Upper lobe of left lung (tissue), 6 donors: ENCODE results near the gene TPO. TPM values are rescaled to one million over a fixed set of nuclear protein-coding genes. Genes with fewer than 3 reads are reported as not detected.

Source experiments
- ATAC-seq, 2 donors: fragments of 200-7000 bp; cut with Tn5 transposase; one replicate each; pipeline ENCODE4 v1.9.1; 2022; ENCODE audit warnings: mild to moderate bottlenecking in 2 of 2, moderate library complexity in 2 of 2; ENCODE audit not compliant: low FRiP score in 2 of 2
- DNase-seq, 2 donors: peaks; one replicate each; pipeline ENCODE4 v3.0.0-alpha.2; 2019 to 2020
- H3K27ac ChIP-seq, 4 donors: fragments of 200-600 bp; sonication (generic); one replicate each; pipeline ENCODE4 v1.5.1; 2016 to 2019
- H3K27me3 ChIP-seq, 4 donors: fragments of 200-600 bp; sonication (generic); one replicate each; pipeline ENCODE4 v1.5.1; 2017 to 2019
- H3K36me3 ChIP-seq, 4 donors: fragments of 200-600 bp; sonication (generic); one replicate each; pipeline ENCODE4 v1.5.1; 2016 to 2019
- H3K4me1 ChIP-seq, 4 donors: fragments of 200-600 bp; sonication (generic); one replicate each; pipeline ENCODE4 v1.5.1; 2018 to 2019
- H3K4me3 ChIP-seq, 4 donors: fragments of 200-600 bp; sonication (generic); one replicate each; pipeline ENCODE4 v1.5.1; 2017 to 2019; ENCODE audit warnings: mild to moderate bottlenecking in 2 of 4, moderate library complexity in 1 of 4
- H3K9me3 ChIP-seq, 4 donors: fragments of 200-600 bp; sonication (generic); one replicate each; pipeline ENCODE4 v1.5.1; 2018 to 2019
- CTCF ChIP-seq, 6 experiments: fragments of 450-650 bp in 4 of 6; fragments of 200-600 bp in 2 of 6; sonication (generic) in 2 of 6; IDR thresholded peaks; one replicate each; pipeline ENCODE4 v1.5.1; 2016 to 2019; ENCODE audit warnings: antibody characterized with exemption in 6 of 6
- EP300 ChIP-seq, 4 donors: sonication (generic); formaldehyde crosslinking; IDR thresholded peaks; one replicate each; pipeline ENCODE4 v1.5.1; 2017; ENCODE audit warnings: antibody characterized with exemption in 4 of 4, control low read depth in 2 of 4
- POLR2A ChIP-seq, 4 donors: fragments of 450-650 bp; IDR thresholded peaks; one replicate each; pipeline ENCODE4 v1.5.1; 2016 to 2017; ENCODE audit warnings: antibody characterized with exemption in 4 of 4, mild to moderate bottlenecking in 2 of 4
- POLR2AphosphoS5 ChIP-seq, 2 donors: sonication (generic); formaldehyde crosslinking; IDR thresholded peaks; one replicate each; pipeline ENCODE4 v1.5.1; 2017; ENCODE audit warnings: antibody characterized with exemption in 2 of 2
- WGBS, 2 donors: methylation state at CpG; one replicate each; pipeline ENCODE4 v1.1.5; 2017 to 2018; 5-methylcytosine and 5-hydroxymethylcytosine counted together
- total RNA-seq, 6 donors: library from RNA; depleted of rRNA in 4 of 6; stranded (reverse); fragments of >200 nt in 4 of 6; gene quantifications; one replicate each; pipeline versions ENCODE4 v1.1.0 to v1.2.1, GENCODE V29; 2016 to 2021
- donor health status: DM: no; HTN: no; CAD: no; lungs with moderate emphysema.
- donor health status: DM: no; HTN: yes; CAD: no; lungs with severe emphysema.

TPO gene
- total RNA-seq, 6 donors from 2014 or later, result 0.06 to 0.39 TPM; not detected in 4

GRCh38 chr2:1509271-1510065 lies 96.2 kb downstream of the TPO start:
- 30 to 38% methylated on average over 5 of the region's 5 CpGs for WGBS, 2 donors
- Histone ChIP-seq H3K27ac (peak overlapping the region; percentile 16 to 80 (median 75)), H3K9me3 (no peaks in the 10 kb centered on the region), H3K36me3 (no peaks in the 10 kb centered on the region), H3K4me3 (no peak overlapping the region), H3K4me1 (peaks cover 0 to 14% (median 8%) of the 10 kb centered on the region in 4 donors), H3K27me3 (no peaks in the 10 kb centered on the region)
- peak; percentile 29 to 76 for TF ChIP-seq POLR2AphosphoS5 (IDR thresholded peaks at IDR 0.05)
- no peak for TF ChIP-seq CTCF (IDR thresholded peaks at IDR 0.05)
- no peak for TF ChIP-seq POLR2A (IDR thresholded peaks at IDR 0.05)
- peak; percentile 62 to 97 (median 92) for TF ChIP-seq EP300 (IDR thresholded peaks at IDR 0.05)
- ATAC-seq (peak; percentile 39 to 59), DNase-seq (peak in 1 of 2 donors; percentile 78)

GRCh38 chr2:1510176-1510575 lies 96.9 kb downstream of the TPO start:
- H3K27me3 ChIP-seq, result no peaks in the 10 kb centered on the region
- peaks cover 0 to 14% (median 8%) of the 10 kb centered on the region in 4 donors for H3K4me1 ChIP-seq
- H3K9me3 ChIP-seq, result no peaks in the 10 kb centered on the region
- DNase-seq (peak in 1 of 2 donors; percentile 75), ATAC-seq (no peak)
- TF ChIP-seq EP300 (IDR thresholded peaks at IDR 0.05) (no peak), POLR2AphosphoS5 (IDR thresholded peaks at IDR 0.05) (no peak), CTCF (IDR thresholded peaks at IDR 0.05) (no peak), POLR2A (IDR thresholded peaks at IDR 0.05) (no peak)
- 60 to 64% methylated on average over 4 of the region's 4 CpGs for WGBS, 2 donors
- H3K36me3 ChIP-seq, result no peaks in the 10 kb centered on the region
- peak overlapping the region; percentile 22 to 80 (median 75) for H3K27ac ChIP-seq
- no peak overlapping the region for H3K4me3 ChIP-seq

GRCh38 chr2:1511455-1511854 lies 98.2 kb downstream of the TPO start:
- TF ChIP-seq CTCF (IDR thresholded peaks at IDR 0.05) (no peak), POLR2A (IDR thresholded peaks at IDR 0.05) (no peak), POLR2AphosphoS5 (IDR thresholded peaks at IDR 0.05) (no peak), EP300 (IDR thresholded peaks at IDR 0.05) (no peak)
- H3K9me3 ChIP-seq, result no peaks in the 10 kb centered on the region
- H3K27ac ChIP-seq, result no peak overlapping the region
- H3K27me3 ChIP-seq, result no peaks in the 10 kb centered on the region
- H3K4me1 ChIP-seq, result peaks cover 0 to 14% (median 8%) of the 10 kb centered on the region in 4 donors
- ATAC-seq, result no peak
- H3K4me3 ChIP-seq, result no peak overlapping the region
- H3K36me3 ChIP-seq, result no peaks in the 10 kb centered on the region
- no peak for DNase-seq
- WGBS, 2 donors, result 78 to 94% methylated on average over 1 to 3 of the region's 6 CpGs

- TF ChIP-seq POLR2A (IDR thresholded peaks at IDR 0.05), result no peak
- no peak for TF ChIP-seq POLR2AphosphoS5 (IDR thresholded peaks at IDR 0.05)
- no peak for TF ChIP-seq CTCF (IDR thresholded peaks at IDR 0.05)
- no peak for TF ChIP-seq EP300 (IDR thresholded peaks at IDR 0.05)
- Histone ChIP-seq H3K4me3 (no peak overlapping the region), H3K36me3 (no peaks in the 10 kb centered on the region), H3K27me3 (no peaks in the 10 kb centered on the region), H3K9me3 (no peaks in the 10 kb centered on the region), H3K27ac (no peak overlapping the region), H3K4me1 (peaks cover 0 to 14% (median 8%) of the 10 kb centered on the region in 4 donors)
- DNase-seq (peak in 1 of 2 donors; percentile 74), ATAC-seq (no peak)
- 88 to 92% methylated on average over 20 to 36 of the region's 36 CpGs for WGBS, 2 donors
Observed at GRCh38 chr2:1512321-1513289, 99.3 kb downstream of the TPO start.
